PC-9 (cell line): ENCODE results near the gene CDC37.

ENCODE experiments used
- CTCF ChIP-seq: fragments of 200-600 bp; sonication (generic); conservative IDR thresholded peaks from 2 replicates; pipeline ENCODE4 v1.6.1; 2017; ENCODE audit warnings: mixed run types, antibody characterized with exemption, mild to moderate bottlenecking, moderate library complexity
- EZH2 ChIP-seq: fragments of 200-600 bp; sonication (generic); IDR thresholded peaks from 2 replicates; pipeline ENCODE4 v1.8.0; 2017; ENCODE audit warnings: antibody characterized with exemption, low read depth

DNA sequence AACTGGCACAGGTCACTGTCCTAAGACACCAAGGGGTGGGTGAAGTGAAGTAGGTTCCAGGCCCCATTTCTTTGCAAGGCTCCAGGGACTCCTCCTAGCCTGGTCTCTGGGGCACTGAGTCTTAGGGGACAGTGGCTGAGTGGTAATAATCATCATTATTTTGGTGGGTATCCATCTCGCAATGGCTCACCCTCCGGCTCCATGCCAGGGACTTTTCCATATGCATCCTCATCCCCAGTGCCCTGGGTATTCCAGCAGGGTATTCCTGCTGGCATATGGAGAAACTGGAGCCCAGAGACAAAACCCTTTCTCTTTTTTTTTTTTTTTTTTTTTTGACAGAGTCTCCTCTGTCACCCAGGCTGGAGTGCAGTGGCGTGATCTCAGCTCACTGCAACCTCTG, 19.5 kb upstream of the CDC37 start:
- TF ChIP-seq EZH2 (no peak), CTCF (no peak)
